Thyroid gland (tissue), 4 donors: Measurements from ENCODE around the gene ZDHHC8.

Source experiments
- POLR2A ChIP-seq, 2 donors: fragments of 450-650 bp; IDR thresholded peaks; one replicate each; pipeline ENCODE4 v1.6.1; 2017; ENCODE audit warnings: antibody characterized with exemption in 2 of 2, mild to moderate bottlenecking in 2 of 2, moderate library complexity in 1 of 2
- TF ChIP-seq, protein P1 (sequence below), 6 experiments: fragments of 200-600 bp in 3 of 6; fragments of 450-650 bp in 3 of 6; sonication (generic) in 3 of 6; IDR thresholded peaks; one replicate each; pipeline ENCODE4 v1.5.1; 2016 to 2019; ENCODE audit warnings: antibody characterized with exemption in 6 of 6, mild to moderate bottlenecking in 2 of 6, inconsistent platforms in 1 of 6, moderate library complexity in 1 of 6

DNA sequence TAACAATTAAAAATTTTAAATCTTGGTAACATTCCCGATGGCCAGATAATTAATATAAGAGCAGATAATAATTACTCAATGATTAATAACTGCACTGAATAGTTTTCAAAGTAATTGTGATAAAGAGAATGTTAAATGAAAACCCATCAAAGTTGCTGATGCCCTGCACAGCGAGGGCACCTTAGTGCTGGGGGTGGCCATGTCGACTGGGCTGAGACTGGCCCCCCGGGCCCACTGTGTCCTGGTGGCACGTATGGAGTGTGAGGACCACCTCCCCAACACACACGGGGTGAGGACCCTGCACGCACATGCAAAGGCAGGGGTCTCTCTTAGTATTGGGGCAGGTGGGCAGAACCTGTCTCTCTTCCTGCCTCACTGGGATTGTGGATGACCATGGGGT, 34.3 kb downstream of the ZDHHC8 start:
- TF ChIP-seq, protein P1, sequence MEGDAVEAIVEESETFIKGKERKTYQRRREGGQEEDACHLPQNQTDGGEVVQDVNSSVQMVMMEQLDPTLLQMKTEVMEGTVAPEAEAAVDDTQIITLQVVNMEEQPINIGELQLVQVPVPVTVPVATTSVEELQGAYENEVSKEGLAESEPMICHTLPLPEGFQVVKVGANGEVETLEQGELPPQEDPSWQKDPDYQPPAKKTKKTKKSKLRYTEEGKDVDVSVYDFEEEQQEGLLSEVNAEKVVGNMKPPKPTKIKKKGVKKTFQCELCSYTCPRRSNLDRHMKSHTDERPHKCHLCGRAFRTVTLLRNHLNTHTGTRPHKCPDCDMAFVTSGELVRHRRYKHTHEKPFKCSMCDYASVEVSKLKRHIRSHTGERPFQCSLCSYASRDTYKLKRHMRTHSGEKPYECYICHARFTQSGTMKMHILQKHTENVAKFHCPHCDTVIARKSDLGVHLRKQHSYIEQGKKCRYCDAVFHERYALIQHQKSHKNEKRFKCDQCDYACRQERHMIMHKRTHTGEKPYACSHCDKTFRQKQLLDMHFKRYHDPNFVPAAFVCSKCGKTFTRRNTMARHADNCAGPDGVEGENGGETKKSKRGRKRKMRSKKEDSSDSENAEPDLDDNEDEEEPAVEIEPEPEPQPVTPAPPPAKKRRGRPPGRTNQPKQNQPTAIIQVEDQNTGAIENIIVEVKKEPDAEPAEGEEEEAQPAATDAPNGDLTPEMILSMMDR (IDR thresholded peaks at IDR 0.05) = no peak
- no peak for TF ChIP-seq POLR2A (IDR thresholded peaks at IDR 0.05)
